Panc1 (cell line): ENCODE data around the gene CLHC1. TPM values are rescaled to one million over a fixed set of nuclear protein-coding genes. Genes with fewer than 3 reads are reported as not detected.
A peak's percentile ranks its signal among the peaks of the same experiment; 100 is the strongest.

Source experiments
- ATAC-seq: fragments of 200-7000 bp; cut with Tn5 transposase; 2 replicates; pipeline ENCODE4 v1.9.1; 2020; ENCODE audit warnings: mild to moderate bottlenecking, moderate library complexity
- BruUV-seq: library from RNA; stranded (reverse); fragments of 400-500 nt; replicated peaks from 2 replicates; lab custom pipeline; 2021; lab: Mats Ljungman, UMichigan
- CTCF ChIA-PET: fragments of 300-600 bp; sonication (Branson Sonifier 250); formaldehyde crosslinking; loops from one replicate; lab custom pipeline; 2022; ENCODE audit warnings: antibody characterized with exemption; lab: Charles Lee
- POLR2A ChIA-PET: fragments of 300-600 bp; sonication (Branson Sonifier 250); formaldehyde crosslinking; loops from one replicate; lab custom pipeline; 2022; ENCODE audit warnings: antibody characterized with exemption; lab: Charles Lee
- DNase-seq: peaks from one replicate; pipeline ENCODE4 v3.0.0-alpha.2; 2010; ENCODE audit warnings: low read depth, low spot score
- H3K27ac ChIP-seq: 2 replicates; pipeline ENCODE4 v1.5.1; 2011; ENCODE audit warnings: mild to moderate bottlenecking, low read length, inconsistent platforms
- H3K27me3 ChIP-seq: fragments of 200-500 bp; sonication (Bioruptor generic); 2 replicates; pipeline ENCODE4 v1.6.0; 2014; ENCODE audit warnings: low read length, inconsistent platforms; ENCODE audit not compliant: control insufficient read depth, insufficient read depth
- H3K36me3 ChIP-seq: fragments of 200-500 bp; sonication (Bioruptor generic); 2 replicates; pipeline ENCODE4 v1.5.1; 2014; ENCODE audit warnings: inconsistent platforms, mild to moderate bottlenecking, low read length, moderate library complexity; ENCODE audit not compliant: control insufficient read depth, insufficient read depth
- H3K4me1 ChIP-seq: 2 replicates; pipeline ENCODE4 v1.5.1; 2011; ENCODE audit warnings: inconsistent platforms, mild to moderate bottlenecking, low read length, moderate library complexity; ENCODE audit not compliant: control insufficient read depth, insufficient read depth
- H3K4me3 ChIP-seq, 2 experiments: 2 replicates each; pipeline ENCODE4 v1.5.1; 2011 to 2012; ENCODE audit warnings: low read depth in 2 of 2, low read length in 2 of 2, mild to moderate bottlenecking in 2 of 2, inconsistent platforms in 1 of 2, moderate library complexity in 1 of 2
- H3K9me3 ChIP-seq: fragments of 200-500 bp; sonication (Bioruptor generic); 2 replicates; pipeline ENCODE4 v1.5.1; 2014; ENCODE audit warnings: low read depth, mild to moderate bottlenecking, inconsistent platforms, low read length, moderate library complexity; ENCODE audit not compliant: control insufficient read depth, insufficient read depth
- POLR2AphosphoS5 ChIP-seq: IDR thresholded peaks from 2 replicates; pipeline ENCODE4 v1.6.1; 2012; ENCODE audit warnings: mild to moderate bottlenecking, low read depth, low read length, moderate library complexity
- REST ChIP-seq, 2 experiments: IDR thresholded peaks; 2 replicates each; pipeline ENCODE4 v1.6.1; 2011 to 2012; ENCODE audit warnings: low read depth in 2 of 2, control low read depth in 1 of 2, low read length in 1 of 2, mild to moderate bottlenecking in 1 of 2, moderate library complexity in 1 of 2; ENCODE audit not compliant: insufficient read depth in 1 of 2
- SIN3A ChIP-seq: IDR thresholded peaks from 2 replicates; pipeline ENCODE4 v1.6.1; 2012; ENCODE audit warnings: low read depth, mild to moderate bottlenecking, low read length, moderate library complexity, borderline replicate concordance; ENCODE audit not compliant: insufficient read depth
- TCF7L2 ChIP-seq: IDR thresholded peaks from 2 replicates; pipeline ENCODE4 v1.6.1; 2011; ENCODE audit warnings: mild to moderate bottlenecking, low read depth, low read length, inconsistent platforms
- in situ Hi-C: cut with HindIII; loops from 2 replicates; pipeline ENCODE4 v1.10.0; 2016; ENCODE audit warnings: low sequenced_read_pairs, low pct_unique_long_range_greater_than_20kb
- intact Hi-C: fragments of 100-400 bp; cut with micrococcal nuclease; formaldehyde crosslinking; loops from one replicate; pipeline ENCODE4 v1.10.0; 2022; ENCODE audit not compliant: unreplicated experiment
- total RNA-seq: library from RNA; stranded (reverse); gene quantifications from one replicate; pipeline ENCODE4 v1.2.1, GENCODE V29; 2021; ENCODE audit not compliant: unreplicated experiment
- TF ChIP-seq, protein P1 (sequence below): fragments of 450-650 bp; IDR thresholded peaks from 2 replicates; pipeline ENCODE4 v1.5.1; 2017; ENCODE audit warnings: mild to moderate bottlenecking

Gene CLHC1
- total RNA-seq, 1 experiment from 2014 or later = 3.6 TPM

GRCh38 chr2:55175254-55176093 lies 56.6 kb downstream of the CLHC1 start:
- H3K4me1 ChIP-seq = no peaks in the 10 kb centered on the region
- ChIA-PET CTCF (interaction anchor here (1.5 kb wide), 1 partner anchor 276 kb away, joined by 6 read pairs; no protein-coding TSS in a partner anchor), POLR2A (interaction anchor here (1.0 kb wide), 1 partner anchor 127 kb away, joined by 4 read pairs; no protein-coding TSS in a partner anchor)
- no peak overlapping the region for H3K4me3 ChIP-seq
- TF ChIP-seq POLR2AphosphoS5 (no peak), REST (IDR thresholded peaks at IDR 0.05; ENCODE audit: insufficient read depth in 1 of 2, low read depth in 2 of 2, low read length in 1 of 2) (no peak), TCF7L2 (no peak)
- TF ChIP-seq, protein P1, sequence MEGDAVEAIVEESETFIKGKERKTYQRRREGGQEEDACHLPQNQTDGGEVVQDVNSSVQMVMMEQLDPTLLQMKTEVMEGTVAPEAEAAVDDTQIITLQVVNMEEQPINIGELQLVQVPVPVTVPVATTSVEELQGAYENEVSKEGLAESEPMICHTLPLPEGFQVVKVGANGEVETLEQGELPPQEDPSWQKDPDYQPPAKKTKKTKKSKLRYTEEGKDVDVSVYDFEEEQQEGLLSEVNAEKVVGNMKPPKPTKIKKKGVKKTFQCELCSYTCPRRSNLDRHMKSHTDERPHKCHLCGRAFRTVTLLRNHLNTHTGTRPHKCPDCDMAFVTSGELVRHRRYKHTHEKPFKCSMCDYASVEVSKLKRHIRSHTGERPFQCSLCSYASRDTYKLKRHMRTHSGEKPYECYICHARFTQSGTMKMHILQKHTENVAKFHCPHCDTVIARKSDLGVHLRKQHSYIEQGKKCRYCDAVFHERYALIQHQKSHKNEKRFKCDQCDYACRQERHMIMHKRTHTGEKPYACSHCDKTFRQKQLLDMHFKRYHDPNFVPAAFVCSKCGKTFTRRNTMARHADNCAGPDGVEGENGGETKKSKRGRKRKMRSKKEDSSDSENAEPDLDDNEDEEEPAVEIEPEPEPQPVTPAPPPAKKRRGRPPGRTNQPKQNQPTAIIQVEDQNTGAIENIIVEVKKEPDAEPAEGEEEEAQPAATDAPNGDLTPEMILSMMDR = peak; percentile 70; the same call in 1 of the 2 replicates
- in situ Hi-C loops = no loop called here
- no peaks in the 10 kb centered on the region for H3K36me3 ChIP-seq
- no peaks in the 10 kb centered on the region for H3K9me3 ChIP-seq
- no peaks in the 10 kb centered on the region for H3K27me3 ChIP-seq
- no TSS peak for BruUV-seq
- intact Hi-C loops = loop anchor here (10.0 kb wide), 1 partner anchor 451 kb away; the partner anchor contains the start of gene EML6
- ATAC-seq = peak; percentile 95
- H3K27ac ChIP-seq = peak overlapping the region; percentile 66; the same call in 1 of the 2 replicates
- DNase-seq = peak; percentile 59

DNA sequence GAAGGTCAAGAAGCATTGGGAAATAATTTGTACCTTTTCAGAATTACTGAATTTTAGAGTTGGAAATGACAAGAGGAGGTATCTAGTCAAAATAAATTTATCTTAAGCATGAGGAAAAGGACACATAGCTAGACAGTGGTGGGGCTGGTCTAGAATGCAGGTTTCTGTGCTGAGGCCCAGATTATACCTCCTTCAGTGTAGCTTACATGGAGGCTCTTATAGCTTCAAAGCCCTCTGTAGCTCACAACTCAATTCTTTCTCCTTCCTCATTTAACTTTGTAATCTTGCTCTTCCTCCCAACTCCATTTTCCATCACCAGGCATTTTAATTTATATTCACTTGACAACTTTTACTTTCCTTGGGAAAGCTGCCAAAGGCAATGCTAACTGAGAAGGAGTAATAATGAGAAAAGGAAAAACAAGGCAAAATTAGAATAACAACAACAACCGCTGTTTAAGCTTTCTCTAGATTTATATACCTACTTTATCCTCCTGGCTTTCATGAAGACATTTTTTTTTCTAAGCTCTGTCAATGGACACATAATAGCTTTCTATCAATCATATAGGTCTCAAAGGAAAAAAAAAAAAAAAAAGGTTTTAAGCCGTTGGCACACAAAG lies 58.5 kb downstream of the CLHC1 start:
- Histone ChIP-seq H3K27ac (peak overlapping the region; percentile 18; the same call in 1 of the 2 replicates), H3K36me3 (no peaks in the 10 kb centered on the region), H3K4me3 (no peak overlapping the region), H3K4me1 (no peaks in the 10 kb centered on the region), H3K9me3 (no peaks in the 10 kb centered on the region), H3K27me3 (no peaks in the 10 kb centered on the region)
- ChIA-PET CTCF (interaction anchor here (0.7 kb wide), 2 partner anchors 162 to 1067 kb away, joined by 4 to 6 read pairs; no protein-coding TSS in a partner anchor), POLR2A (interaction anchor here (0.7 kb wide), 1 partner anchor 161 kb away, joined by 13 read pairs; no protein-coding TSS in a partner anchor)
- intact Hi-C loops = loop anchor here (10.0 kb wide), 1 partner anchor 449 kb away; the partner anchor contains the start of gene EML6
- BruUV-seq = no TSS peak
- no peak for TF ChIP-seq SIN3A
- TF ChIP-seq, protein P1 = no peak
- TF ChIP-seq POLR2AphosphoS5 = no peak
- TF ChIP-seq TCF7L2 = no peak
- no peak for TF ChIP-seq REST (IDR thresholded peaks at IDR 0.05; ENCODE audit: insufficient read depth in 1 of 2, low read depth in 2 of 2, low read length in 1 of 2)
- no peak for ATAC-seq
- DNase-seq = no peak
- in situ Hi-C loops = loop anchor here (25.0 kb wide), 1 partner anchor 136 kb away; no protein-coding TSS in a partner anchor
